Stimulated activated CD4-positive, alpha-beta T cell treated with anti-CD3 and anti-CD28 coated beads, Interleukin-12 subunit alpha, Interleukin-12 subunit beta, amount 100 ng/mL, for 24 hours (primary cell): ENCODE measurements around the gene BCL2A1.
A peak's percentile ranks its signal among the peaks of the same experiment; 100 is the strongest.
"Not testable (repeated sequence)": the region's sequence is repeated elsewhere in the genome, so short reads cannot be mapped to it uniquely, and the experiment has no call there.

Experiments
- DNase-seq, 2 experiments: peaks; one replicate each; pipeline ENCODE4 v3.0.0-alpha.2; 2020; ENCODE audit warnings: low read depth in 2 of 2

Gene BCL2A1

GRCh38 chr15:79970624-79971434 lies at the start of gene BCL2A1:
Gene BCL2A1, minus strand, starts transcription at chr15:79971196. Its CDS starts 77 bp downstream, at chr15:79971119.
- peak; percentile 35 to 38 for DNase-seq

- no peak for DNase-seq
Measured at GRCh38 chr15:80020731-80021130, 49.7 kb upstream of the BCL2A1 start.

- not testable (repeated sequence) for DNase-seq
Measured at GRCh38 chr15:80020149-80020548, 49.2 kb upstream of the BCL2A1 start.

GRCh38 chr15:80019168-80019745 lies 48.3 kb upstream of the BCL2A1 start:
- no peak for DNase-seq

GRCh38 chr15:80017139-80017538 lies 46.1 kb upstream of the BCL2A1 start:
- DNase-seq, result not testable (repeated sequence)

DNA sequence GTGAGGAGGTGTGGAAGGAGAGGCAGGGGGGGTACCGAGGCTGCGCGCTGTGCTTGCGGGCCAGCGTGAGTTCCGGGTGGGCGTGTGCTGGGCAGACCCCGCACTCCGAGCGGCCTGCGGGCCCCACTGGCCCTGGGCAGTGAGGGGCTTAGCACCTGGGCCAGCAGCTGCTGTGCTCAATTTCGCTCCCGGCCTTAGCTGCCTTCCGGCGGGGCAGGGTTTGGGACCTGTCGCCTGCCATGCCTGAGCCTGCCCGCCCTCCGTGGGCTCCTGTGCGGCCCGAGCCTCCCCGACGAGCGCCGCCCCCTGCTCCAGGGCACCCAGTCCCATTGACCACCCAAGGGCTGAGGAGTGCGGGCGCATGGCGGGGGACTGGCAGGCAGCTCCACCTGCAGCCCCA lies 45.5 kb upstream of the BCL2A1 start:
- DNase-seq, result not testable (repeated sequence)

DNA sequence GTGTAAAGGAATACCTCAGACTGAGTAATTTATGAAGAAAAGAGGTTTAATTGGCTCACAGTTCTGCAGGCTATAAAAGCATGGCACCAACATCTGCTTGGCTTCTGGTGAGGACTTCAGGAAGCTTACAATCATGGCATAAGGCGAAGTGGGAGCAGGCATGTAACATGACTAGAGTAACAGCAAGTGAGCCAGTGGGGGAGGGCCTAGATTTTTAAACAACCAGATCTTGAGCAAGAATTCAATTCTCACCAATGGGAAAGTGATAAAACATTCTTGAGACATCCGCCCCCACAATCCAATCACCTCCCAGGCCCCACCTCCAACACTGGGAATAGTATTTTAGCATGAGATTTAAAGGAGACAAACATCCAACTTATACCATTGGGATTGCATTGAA lies 44.2 kb upstream of the BCL2A1 start:
- DNase-seq, result no peak

DNA sequence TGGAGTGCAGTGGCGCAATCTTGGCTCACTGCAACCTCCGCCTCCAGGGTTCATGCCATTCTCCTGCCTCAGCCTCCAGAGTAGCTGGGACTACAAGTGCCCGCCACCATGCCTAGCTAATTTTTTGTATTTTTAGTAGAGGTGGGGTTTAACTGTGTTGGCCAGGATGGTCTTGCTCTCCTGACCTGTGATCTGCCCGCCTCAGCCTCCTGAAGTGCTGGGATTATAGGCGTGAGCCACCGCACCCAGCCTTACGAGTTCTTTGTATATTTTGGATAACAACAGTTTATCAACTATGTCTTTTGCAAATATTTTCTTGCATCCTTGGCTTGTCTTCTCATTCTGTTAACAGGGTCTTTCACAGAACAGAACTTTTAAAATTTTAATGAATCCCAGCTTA lies 43.2 kb upstream of the BCL2A1 start:
- DNase-seq, result not testable (repeated sequence)

DNA sequence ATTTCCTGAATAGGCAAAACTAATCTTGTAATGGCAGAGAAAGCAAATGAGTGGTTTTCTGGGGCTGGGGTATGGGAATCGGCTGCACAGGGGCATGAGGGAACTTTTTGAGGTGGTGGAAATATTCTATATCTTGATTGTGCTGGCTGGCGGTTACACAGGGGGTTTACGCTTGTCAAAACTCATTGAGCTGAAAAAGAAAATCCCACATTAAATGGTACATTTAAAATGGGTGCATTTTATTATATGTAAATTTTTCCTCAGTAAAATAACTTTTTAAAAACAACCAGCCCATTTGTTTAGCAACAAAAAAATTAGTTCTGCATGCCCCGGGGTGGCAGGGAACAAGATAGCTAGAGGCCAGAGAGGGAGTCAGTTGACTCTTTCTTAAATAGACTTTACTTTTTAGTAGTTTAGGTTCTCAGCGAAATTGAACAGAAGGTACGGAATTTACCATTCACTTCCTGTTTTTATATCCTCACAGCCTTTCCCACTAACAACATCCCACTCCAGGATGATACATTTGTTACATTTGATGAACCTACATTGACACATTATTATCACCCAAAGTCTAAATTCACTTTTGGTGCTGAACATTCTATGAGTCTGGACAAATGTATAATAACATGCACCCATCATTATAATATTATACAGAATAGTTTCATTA lies 41.2 kb upstream of the BCL2A1 start:
- no peak for DNase-seq

- DNase-seq, result no peak
Measured at GRCh38 chr15:80011596-80011995, 40.6 kb upstream of the BCL2A1 start.

DNA sequence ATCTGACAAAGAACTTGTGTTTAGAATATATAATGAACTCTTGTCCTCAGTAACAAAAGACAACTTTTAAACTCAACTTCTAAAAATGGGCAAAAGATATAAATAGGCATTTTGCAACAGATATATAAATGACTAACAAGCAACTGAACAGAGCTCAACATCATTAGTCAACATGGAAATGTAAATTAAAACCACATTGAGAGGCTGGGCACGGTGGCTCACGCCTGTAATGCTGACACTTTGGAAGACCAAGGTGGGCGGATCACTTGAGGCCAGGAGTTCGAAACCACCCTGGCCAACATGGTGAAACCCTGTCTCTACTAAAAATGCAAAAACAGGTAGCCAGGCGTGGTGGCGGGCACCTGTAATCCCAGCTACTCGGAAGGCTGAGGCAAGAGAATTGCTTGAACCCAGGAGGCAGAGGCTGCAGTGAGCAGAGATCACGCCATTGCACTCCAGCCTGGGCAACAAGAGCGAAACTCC lies 40.1 kb upstream of the BCL2A1 start:
- DNase-seq, result peak in 1 of 2 experiments; percentile 9

DNA sequence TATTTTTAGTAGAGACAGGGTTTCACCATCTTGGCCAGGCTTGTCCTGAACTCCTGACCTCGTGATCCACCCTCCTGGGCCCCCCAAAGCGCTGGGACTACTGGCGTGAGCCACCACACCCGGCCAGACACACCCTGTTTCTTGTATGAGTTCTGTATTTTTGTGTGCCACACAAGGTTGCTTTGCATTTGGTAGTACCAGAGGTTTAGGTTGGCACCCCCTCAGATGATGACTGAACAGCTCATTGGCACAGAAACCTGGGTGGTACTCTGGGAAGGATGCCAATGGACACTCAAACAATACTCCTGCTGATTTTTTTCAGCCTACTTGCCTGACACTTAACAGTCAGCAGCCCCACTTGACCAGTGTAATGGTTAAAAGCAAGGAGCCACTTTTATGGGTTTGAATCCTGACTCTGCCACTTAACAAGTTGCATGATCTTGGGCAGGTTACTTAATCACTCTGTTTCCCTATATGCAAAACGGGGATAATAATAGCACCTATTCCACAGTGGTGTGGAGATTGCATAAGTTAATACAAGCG lies 39.2 kb upstream of the BCL2A1 start:
- DNase-seq, result no peak

- DNase-seq, result no peak
Measured at GRCh38 chr15:80007532-80007931, 36.5 kb upstream of the BCL2A1 start.

GRCh38 chr15:80006946-80007345 lies 36.0 kb upstream of the BCL2A1 start:
- DNase-seq, result no peak

- DNase-seq, result no peak
Measured at GRCh38 chr15:80003934-80004472, 33.0 kb upstream of the BCL2A1 start.

GRCh38 chr15:80003171-80003570 lies 32.2 kb upstream of the BCL2A1 start:
- no peak for DNase-seq

- no peak for DNase-seq
Measured at GRCh38 chr15:80002267-80002666, 31.3 kb upstream of the BCL2A1 start.

DNA sequence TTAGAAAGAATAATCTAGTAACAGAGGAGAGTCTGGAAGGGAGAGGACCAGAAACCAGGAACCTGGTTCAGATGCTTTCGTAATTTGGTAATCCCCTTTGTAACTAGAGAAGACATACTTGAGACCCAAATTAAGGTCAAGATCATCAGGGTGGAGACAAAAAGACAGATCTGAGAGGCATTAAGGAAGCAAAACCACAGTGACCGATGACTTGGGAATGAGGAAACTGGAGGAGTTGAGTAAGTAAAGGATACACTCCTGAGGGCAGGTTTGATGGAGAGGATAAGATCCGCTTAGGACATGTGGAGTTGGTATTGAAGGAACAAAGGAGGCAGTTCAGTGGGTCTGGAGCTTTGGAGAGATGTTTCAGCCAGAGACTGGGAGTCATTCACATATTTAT lies 23.6 kb upstream of the BCL2A1 start:
- DNase-seq, result no peak

- DNase-seq, result no peak
Measured at GRCh38 chr15:79991826-79992225, 20.8 kb upstream of the BCL2A1 start.

GRCh38 chr15:79990997-79991334 lies 20.0 kb upstream of the BCL2A1 start:
- DNase-seq, result no peak

DNA sequence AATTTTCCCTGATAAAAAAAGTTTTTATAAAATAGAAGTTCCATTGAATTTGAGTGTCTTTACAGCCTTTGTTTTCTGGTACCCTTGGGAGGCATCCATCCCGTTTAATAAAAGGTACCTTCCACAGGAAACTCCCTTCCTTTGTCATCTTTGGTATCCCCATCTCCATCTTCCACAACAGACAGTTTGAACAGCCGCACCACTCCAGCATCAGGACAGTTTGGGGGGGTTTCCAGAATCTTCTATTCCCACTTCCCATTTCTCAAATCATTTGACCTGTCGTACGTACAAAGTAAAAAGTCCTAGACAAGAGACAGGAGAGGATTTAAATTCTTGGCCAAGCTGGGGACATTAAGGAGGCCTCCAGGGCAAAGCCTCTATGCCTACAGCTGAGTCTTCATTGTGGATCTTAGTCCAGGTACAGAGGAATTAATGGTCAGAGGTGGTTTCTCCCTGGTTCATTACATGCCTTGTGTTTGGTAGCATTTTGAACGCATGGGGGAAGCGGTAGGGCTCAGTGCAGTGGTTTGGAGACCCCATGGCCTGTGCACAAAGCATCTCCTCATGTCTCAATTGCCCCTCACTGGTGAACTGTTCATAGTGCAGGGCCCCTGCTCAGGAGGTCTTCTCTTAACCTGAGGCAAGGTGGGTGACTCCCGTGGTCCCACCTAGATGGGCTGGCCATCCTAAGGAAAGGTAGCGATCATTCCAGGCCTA lies 19.4 kb upstream of the BCL2A1 start:
- no peak for DNase-seq

- DNase-seq, result no peak
Measured at GRCh38 chr15:79989682-79990081, 18.7 kb upstream of the BCL2A1 start.
